Activated CD8-positive, alpha-beta memory T cell treated with anti-CD3 and anti-CD28 coated beads, Interleukin-2, amount 10 ng/mL, durations not matched to agents 7 days and 5 days (primary cell): Measurements from ENCODE around the gene GLMP. TPM values are rescaled to one million over a fixed set of nuclear protein-coding genes. Genes with fewer than 3 reads are reported as not detected.
"Not testable (repeated sequence)": the region's sequence is repeated elsewhere in the genome, so short reads cannot be mapped to it uniquely, and the experiment has no call there.

Source experiments
- ATAC-seq: fragments of 150-1000 bp; cut with Tn5 transposase; one replicate; pipeline ENCODE4 v1.10.0; 2021; ENCODE audit warnings: moderate library complexity
- CTCF ChIA-PET: fragments of 350-600 bp; sonication (Branson Sonifier 250); formaldehyde crosslinking; loops from one replicate; lab custom pipeline; 2021; ENCODE audit warnings: antibody characterized with exemption; lab: Charles Lee
- DNase-seq: peaks from one replicate; pipeline ENCODE4 v3.0.0-alpha.2; 2020
- H3K27ac Mint-ChIP-seq: one replicate; pipeline ENCODE4 v1.8.0; 2021; ENCODE audit warnings: mild to moderate bottlenecking, mixed read lengths
- H3K27me3 Mint-ChIP-seq: one replicate; pipeline ENCODE4 v1.8.0; 2021; ENCODE audit warnings: mixed read lengths
- H3K36me3 Mint-ChIP-seq: one replicate; pipeline ENCODE4 v1.8.0; 2021; ENCODE audit warnings: mild to moderate bottlenecking, mixed read lengths
- H3K4me1 Mint-ChIP-seq: one replicate; pipeline ENCODE4 v1.8.0; 2021; ENCODE audit warnings: mixed read lengths
- H3K4me3 Mint-ChIP-seq: one replicate; pipeline ENCODE4 v1.8.0; 2021; ENCODE audit warnings: mild to moderate bottlenecking, moderate library complexity, mixed read lengths
- H3K9me3 Mint-ChIP-seq: one replicate; pipeline ENCODE4 v1.8.0; 2022; ENCODE audit warnings: low read depth, mixed read lengths
- total RNA-seq, 2 experiments: library from RNA; stranded (reverse); gene quantifications; one replicate each; pipeline ENCODE4 v1.2.3, GENCODE V29; 2021

GLMP gene, protein sequence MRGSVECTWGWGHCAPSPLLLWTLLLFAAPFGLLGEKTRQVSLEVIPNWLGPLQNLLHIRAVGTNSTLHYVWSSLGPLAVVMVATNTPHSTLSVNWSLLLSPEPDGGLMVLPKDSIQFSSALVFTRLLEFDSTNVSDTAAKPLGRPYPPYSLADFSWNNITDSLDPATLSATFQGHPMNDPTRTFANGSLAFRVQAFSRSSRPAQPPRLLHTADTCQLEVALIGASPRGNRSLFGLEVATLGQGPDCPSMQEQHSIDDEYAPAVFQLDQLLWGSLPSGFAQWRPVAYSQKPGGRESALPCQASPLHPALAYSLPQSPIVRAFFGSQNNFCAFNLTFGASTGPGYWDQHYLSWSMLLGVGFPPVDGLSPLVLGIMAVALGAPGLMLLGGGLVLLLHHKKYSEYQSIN
- 10 to 100 TPM; 24.7 to 28.9 TPM for total RNA-seq

DNA sequence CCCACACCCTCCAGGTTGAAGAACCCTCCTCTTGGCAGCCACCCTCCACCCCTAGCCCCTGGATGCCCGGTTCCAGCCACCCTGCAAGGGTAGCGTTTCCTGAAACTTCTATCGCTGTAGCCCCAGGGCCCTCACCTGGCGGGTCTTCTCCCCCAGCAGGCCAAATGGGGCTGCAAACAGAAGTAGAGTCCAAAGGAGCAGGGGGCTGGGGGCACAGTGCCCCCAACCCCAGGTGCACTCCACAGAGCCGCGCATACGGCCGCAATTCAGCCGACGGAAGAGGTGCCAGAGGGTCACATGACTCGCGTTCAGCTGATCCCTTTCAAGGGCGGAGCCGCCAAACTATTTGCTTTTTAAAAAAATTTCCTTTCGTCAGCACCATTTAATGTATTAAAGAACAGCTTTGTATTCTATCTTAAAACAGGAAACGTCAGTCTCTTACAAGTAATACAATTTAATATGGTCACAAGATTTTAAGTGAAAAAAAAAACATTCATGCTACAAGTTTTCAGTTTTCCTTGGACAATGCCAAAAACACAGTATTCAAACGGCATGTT is at the start of gene GLMP:
Gene GLMP (minus strand): TSS at position 289 of the 557 bp plus-strand sequence. CDS start 34 bp downstream, at position 255.
- Mint-ChIP-seq H3K27me3 (no peaks in the 10 kb centered on the region), H3K4me3 (peak within 1 kb of the TSS; percentile 83), H3K9me3 (no peaks in the 10 kb centered on the region), H3K4me1 (peaks cover 18% of the 10 kb centered on the region), H3K27ac (peak within 1 kb of the TSS; percentile 73), H3K36me3 (peaks cover 3% of the 10 kb centered on the region)
- CTCF ChIA-PET: interaction anchor here (0.8 to 1.6 kb wide), 4 partner anchors 10 to 153 kb away, joined by 3 to 4 read pairs (median 4); partner anchors contain the start of genes CCT3 and TSACC
- ATAC-seq: peak; percentile 91
- DNase-seq: peak; percentile 79

DNA sequence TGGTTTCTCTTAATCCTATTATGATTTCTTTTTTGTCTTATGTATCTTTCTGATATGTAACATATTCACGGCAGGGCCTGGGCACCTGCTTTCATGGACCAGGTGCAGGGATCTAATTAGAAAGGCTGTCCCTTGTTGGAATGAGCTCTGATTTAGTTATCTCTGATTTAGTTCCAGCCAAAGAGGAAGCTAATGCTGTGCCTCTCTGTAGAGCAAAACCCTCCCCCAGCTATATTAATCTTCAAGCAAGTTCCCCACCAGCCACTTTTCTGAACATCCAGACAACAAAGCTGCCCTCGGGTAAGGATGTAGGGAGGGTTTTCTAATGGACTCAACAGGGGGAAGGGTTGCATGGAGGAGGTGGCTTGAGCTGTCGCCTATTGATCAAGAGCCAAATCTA is 48.9 kb upstream of the GLMP start:
- CTCF ChIA-PET: interaction anchor here (0.6 to 1.0 kb wide), 2 partner anchors 41 kb away, joined by 3 read pairs; no protein-coding TSS in a partner anchor

DNA sequence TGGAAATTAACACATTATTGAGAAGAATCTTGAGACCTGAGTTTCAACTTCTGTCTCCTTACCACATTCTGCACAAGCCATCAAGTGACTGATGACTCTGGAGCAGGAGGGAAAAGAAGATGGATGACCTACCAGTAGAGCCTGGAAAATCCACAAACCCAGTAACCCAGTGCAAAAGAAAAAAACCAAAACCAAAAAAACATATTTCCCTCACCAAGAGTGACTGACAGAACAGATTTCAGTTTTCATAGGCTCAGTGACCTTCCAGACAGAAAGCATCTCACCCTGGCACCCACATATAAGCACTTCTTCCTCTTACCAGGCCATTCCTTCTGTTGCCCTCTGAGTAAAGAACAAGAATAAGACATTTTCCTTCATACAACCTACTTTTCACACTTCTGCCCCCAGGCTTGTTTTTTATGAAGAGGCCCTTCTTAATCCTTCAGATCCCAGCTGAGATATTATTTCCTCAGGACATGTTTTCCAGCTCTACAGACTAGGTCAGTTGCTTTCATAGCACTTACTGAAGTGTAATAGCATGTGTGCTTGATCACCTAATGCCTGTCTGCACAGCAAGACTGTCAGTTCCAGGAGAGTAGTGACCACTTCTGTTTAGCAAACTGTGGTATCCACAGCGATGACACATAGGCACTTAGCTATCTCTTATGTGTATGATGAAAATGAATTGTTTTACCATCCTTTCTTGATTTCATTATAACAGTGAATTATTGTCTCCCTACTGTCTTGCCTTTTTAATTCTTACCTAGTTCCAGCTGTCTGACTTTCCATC is 46.9 kb upstream of the GLMP start:
- DNase-seq: no peak
- peaks cover 26% of the 10 kb centered on the region for H3K27me3 Mint-ChIP-seq
- H3K9me3 Mint-ChIP-seq: no peaks in the 10 kb centered on the region
- no peak overlapping the region for H3K4me3 Mint-ChIP-seq
- peaks cover under 1% of the 10 kb centered on the region for H3K36me3 Mint-ChIP-seq
- ATAC-seq: no peak
- peaks cover 7% of the 10 kb centered on the region for H3K4me1 Mint-ChIP-seq
- CTCF ChIA-PET: interaction anchor here (1.3 to 1.5 kb wide), 3 partner anchors 43 to 282 kb away, joined by 3 to 6 read pairs (median 4); no protein-coding TSS in a partner anchor
- H3K27ac Mint-ChIP-seq: no peak overlapping the region

More for the DNA sequence above, 48.9 kb upstream of the GLMP start:
- DNase-seq (no peak), ATAC-seq (no peak)
- Mint-ChIP-seq H3K36me3 (no peaks in the 10 kb centered on the region), H3K27ac (no peak overlapping the region), H3K4me1 (peaks cover 2% of the 10 kb centered on the region), H3K27me3 (peaks cover 37% of the 10 kb centered on the region), H3K9me3 (no peaks in the 10 kb centered on the region), H3K4me3 (no peak overlapping the region)

DNA sequence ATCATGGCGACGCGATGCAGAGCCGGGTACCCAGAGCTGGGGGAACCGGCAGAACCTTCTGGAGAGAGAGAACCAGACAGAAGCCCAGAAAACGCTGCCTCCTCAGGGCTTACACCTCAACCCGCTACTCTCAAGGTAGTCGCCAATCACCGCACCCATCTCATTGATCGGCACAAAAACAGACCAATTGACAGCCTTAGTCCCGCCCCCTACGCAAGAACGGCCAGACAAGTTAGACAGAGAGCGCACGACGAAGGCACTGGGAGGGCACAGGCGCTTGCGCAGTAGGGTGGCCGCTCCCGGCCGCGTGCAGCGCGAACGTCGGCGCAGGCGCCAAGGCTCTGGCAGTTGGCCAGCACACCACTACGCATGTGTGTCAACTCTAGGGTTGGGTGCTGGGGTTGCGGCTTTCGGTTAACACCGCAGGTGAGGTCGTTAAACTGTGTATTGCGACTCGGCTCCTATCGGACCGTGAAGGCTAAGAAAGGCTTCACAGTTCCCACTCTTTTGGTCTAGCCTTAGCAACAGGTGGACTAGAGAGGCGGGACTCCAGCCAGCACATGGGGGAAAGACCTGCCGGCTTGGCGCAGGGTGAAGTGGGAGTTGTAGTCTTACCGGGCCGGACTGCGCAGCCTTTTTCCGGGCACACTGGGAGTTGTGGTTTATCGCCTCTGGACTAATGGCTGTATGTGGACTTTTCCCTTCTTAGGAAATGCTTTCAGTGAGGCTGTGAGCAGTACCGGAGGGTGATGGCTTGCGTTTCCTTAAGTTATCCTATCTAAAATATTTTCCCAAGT is 42.9 kb upstream of the GLMP start, which contains the start of the genes CCT3 and TSACC:
Gene CCT3 (minus strand): TSS at position 113 of the 797 bp plus-strand sequence. CDS start 108 bp downstream, at position 5.
Gene TSACC (plus strand): TSS at position 347 of the 797 bp plus-strand sequence. CDS start 1,232 bp downstream, outside the sequence.
- Mint-ChIP-seq H3K27me3 (peaks cover 10% of the 10 kb centered on the region), H3K27ac (peak within 1 kb of the TSS; percentile 89), H3K4me1 (peaks cover 30% of the 10 kb centered on the region), H3K36me3 (peaks cover 27% of the 10 kb centered on the region), H3K4me3 (peak within 1 kb of the TSS; percentile 95), H3K9me3 (no peaks in the 10 kb centered on the region)
- DNase-seq (peak; percentile 99), ATAC-seq (peak; percentile 95)
- CTCF ChIA-PET: interaction anchor here (0.9 to 3.5 kb wide), 8 partner anchors 20 to 272 kb away, joined by 3 to 16 read pairs (median 4); partner anchors contain the start of gene GLMP

DNA sequence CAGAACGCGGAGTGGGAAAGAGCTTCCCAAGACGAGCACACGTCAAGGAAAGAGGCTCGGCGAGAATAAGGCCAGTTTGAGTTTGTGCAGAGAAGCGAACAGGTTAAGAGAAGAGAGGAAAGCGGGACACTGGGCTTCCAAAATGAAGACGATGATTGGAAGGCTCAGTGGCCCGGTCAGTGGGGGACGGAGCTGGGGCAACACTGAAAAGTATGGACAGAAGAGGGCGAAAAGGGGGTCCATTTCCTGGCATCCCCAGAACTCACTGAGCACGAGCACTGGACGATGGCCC is 42.4 kb upstream of the GLMP start:
- H3K36me3 Mint-ChIP-seq: peaks cover 30% of the 10 kb centered on the region
- H3K27ac Mint-ChIP-seq: peak overlapping the region; percentile 89
- H3K27me3 Mint-ChIP-seq: peaks cover 5% of the 10 kb centered on the region
- H3K9me3 Mint-ChIP-seq: no peaks in the 10 kb centered on the region
- H3K4me1 Mint-ChIP-seq: peaks cover 31% of the 10 kb centered on the region
- CTCF ChIA-PET: interaction anchor here (0.9 to 3.5 kb wide), 8 partner anchors 19 to 271 kb away, joined by 3 to 16 read pairs (median 4); partner anchors contain the start of gene GLMP
- DNase-seq: no peak
- ATAC-seq: no peak
- H3K4me3 Mint-ChIP-seq: peak overlapping the region; percentile 95

DNA sequence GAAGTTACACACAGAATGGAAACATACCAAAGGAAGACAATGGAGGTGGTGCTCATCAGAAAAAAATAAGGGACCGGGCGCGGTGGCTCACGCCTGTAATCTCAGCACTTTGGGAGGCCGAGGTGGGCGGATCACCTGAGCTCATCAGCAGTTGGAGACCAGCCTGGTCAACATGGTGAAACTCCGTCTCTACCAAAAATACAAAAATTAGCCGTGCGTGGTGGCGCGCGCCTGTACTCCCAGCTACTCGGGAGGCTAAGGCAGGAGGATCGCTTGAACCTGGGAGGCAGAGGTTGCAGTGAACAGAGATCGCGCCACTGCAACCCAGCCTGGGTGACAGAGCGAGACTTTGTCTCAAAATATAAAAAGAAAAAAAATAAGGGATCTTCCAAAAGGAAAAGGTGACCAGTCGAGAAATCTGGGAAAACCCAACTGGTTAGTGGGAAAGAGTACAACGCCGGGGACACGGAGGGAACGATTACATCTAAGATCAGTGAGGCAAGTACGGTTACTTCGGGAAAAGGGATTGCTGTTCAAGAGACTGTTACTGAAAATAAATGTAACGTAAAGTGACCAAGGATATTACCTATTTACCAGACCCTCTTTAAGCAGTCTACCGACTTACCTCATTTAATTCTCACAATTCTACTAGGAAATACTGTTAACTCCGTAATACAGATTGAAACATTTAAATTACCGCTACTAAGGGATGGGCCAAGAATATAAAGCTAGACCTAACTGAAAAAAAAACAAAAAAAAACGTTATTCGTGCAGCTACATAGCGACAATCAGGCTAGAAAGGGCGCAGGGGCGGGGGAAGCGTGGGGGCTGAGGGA is 41.8 kb upstream of the GLMP start:
- Mint-ChIP-seq H3K4me1 (peaks cover 31% of the 10 kb centered on the region), H3K4me3 (peak overlapping the region; percentile 95), H3K27ac (peak overlapping the region; percentile 89), H3K36me3 (peaks cover 34% of the 10 kb centered on the region), H3K27me3 (peaks cover 2% of the 10 kb centered on the region), H3K9me3 (no peaks in the 10 kb centered on the region)
- DNase-seq (peak; percentile 42), ATAC-seq (peak; percentile 2)
- CTCF ChIA-PET: interaction anchor here (0.8 to 3.5 kb wide), 12 partner anchors 11 to 271 kb away, joined by 3 to 16 read pairs (median 4); partner anchors contain the start of gene GLMP

DNA sequence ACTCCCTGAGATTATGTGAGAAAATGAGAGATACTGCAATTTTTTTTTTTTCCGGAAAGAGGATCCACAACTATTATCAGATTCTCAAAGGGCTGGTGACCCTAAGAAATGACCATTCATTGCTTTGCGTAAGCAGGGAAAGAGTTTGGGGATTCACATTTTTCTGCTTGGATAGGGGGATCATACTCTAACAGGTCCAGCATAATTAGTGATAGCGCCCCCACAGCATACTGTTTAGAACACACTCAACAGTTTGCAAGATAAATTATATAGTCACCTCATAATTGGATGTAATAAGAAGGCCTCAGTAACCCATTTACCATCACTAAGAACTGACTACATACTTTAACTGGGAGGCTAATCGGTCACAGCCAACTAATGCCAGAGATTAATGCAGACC is 40.8 kb upstream of the GLMP start:
- H3K36me3 Mint-ChIP-seq: peaks cover 39% of the 10 kb centered on the region

DNA sequence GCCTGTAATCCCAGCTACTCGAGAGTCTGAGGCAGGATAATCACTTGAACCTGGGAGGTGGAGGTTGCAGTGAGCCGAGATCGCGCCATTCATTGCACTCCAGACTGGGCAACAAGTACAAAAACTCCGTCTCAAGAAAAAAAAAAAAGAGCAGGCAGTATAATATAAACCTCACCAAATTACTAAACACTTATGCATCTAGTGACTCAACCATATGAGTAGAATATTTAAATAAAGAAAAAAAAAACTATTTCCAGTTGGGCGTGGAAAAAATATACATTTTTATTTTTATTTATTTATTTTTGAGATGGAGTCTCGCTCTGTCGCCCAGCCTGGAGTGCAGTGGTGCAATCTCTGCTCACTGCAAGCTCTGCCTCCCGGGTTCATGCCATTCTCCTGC is 27.7 kb upstream of the GLMP start:
- H3K9me3 Mint-ChIP-seq, DNase-seq, CTCF ChIA-PET, H3K4me1 Mint-ChIP-seq, H3K27me3 Mint-ChIP-seq, ATAC-seq, H3K27ac Mint-ChIP-seq, H3K4me3 Mint-ChIP-seq: not testable (repeated sequence)
- peaks cover 38% of the 10 kb centered on the region for H3K36me3 Mint-ChIP-seq

More for the DNA sequence above, 40.8 kb upstream of the GLMP start:
- CTCF ChIA-PET: interaction anchor here (0.8 to 3.5 kb wide), 9 partner anchors 10 to 194 kb away, joined by 3 to 16 read pairs (median 5); no protein-coding TSS in a partner anchor
- peak; percentile 45 for DNase-seq
- Mint-ChIP-seq H3K27me3 (no peaks in the 10 kb centered on the region), H3K4me3 (peak overlapping the region; percentile 95), H3K27ac (peak overlapping the region; percentile 89), H3K9me3 (no peaks in the 10 kb centered on the region), H3K4me1 (peaks cover 31% of the 10 kb centered on the region)
- no peak for ATAC-seq

DNA sequence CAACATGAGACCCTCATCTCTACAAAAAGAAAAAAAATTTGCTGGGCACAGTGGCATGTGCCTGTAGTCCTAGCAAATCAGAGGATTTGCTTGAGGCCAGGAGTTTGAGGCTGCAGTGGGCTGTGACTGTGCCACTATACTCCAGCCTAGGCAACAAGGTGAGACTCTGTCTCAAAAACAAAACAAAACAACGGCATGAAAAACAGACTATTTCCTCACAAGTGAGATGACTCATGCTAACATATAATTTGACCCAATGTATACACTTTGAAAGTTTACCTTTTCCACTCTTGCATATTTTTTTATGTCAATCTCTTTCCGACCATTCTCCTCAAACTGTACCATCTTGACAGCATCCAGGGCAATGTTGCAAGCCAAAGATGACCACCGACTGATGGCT is 25.1 kb upstream of the GLMP start:
- Mint-ChIP-seq H3K27me3 (no peaks in the 10 kb centered on the region), H3K9me3 (no peaks in the 10 kb centered on the region), H3K4me1 (no peaks in the 10 kb centered on the region), H3K36me3 (peaks cover 53% of the 10 kb centered on the region), H3K27ac (no peak overlapping the region), H3K4me3 (no peak overlapping the region)
- CTCF ChIA-PET: interaction anchor here (1.4 to 2.9 kb wide), 2 partner anchors 10 to 95 kb away, joined by 7 to 11 read pairs; no protein-coding TSS in a partner anchor
- DNase-seq: no peak
- ATAC-seq: no peak

DNA sequence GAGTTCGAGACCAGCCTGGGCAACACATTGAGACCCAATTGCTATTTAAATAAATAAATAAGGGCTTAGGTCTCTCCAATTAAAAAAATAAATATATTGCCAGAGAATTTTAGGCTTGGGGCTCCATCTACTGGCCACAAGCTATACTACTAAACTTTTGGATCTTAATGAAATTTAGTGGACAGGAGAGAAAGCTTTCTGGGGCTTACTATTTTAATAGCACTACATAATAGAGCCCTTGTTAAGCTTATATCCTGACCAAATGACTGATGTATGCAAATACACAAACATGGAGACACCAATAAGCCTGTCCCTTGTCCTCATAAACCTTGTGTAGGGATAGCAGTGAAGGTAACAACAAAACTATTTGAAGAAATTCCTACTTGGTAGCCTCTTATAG is 24.2 kb upstream of the GLMP start:
- ATAC-seq: no peak
- CTCF ChIA-PET: interaction anchor here (0.7 to 2.9 kb wide), 23 partner anchors 9 to 228 kb away, joined by 3 to 29 read pairs (median 5); partner anchors contain the start of genes CCT3, SEMA4A, SMG5 and TMEM79
- no peak overlapping the region for H3K4me3 Mint-ChIP-seq
- peaks cover 53% of the 10 kb centered on the region for H3K36me3 Mint-ChIP-seq
- no peaks in the 10 kb centered on the region for H3K27me3 Mint-ChIP-seq
- no peaks in the 10 kb centered on the region for H3K4me1 Mint-ChIP-seq
- H3K27ac Mint-ChIP-seq: no peak overlapping the region
- no peaks in the 10 kb centered on the region for H3K9me3 Mint-ChIP-seq
- DNase-seq: no peak

DNA sequence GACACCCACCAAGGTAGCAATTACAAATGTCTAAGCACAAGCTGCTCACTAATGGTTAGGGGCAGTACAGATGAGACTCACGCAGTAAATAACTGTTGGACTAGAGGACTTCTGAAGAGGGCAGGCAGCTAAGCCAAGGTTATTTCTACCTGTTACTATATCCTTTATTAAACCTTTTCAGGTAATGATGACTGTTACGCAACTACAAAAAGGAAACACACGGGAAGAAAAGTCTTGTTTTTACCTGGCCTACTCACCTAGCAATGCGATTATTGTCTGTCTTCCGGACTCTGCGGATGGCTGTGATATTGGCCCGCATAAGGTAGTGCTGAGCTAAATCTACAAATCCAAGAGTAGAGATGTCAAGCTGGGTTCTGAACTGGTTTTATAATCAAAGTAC is 21.4 kb upstream of the GLMP start:
- ATAC-seq: no peak
- no peaks in the 10 kb centered on the region for H3K4me1 Mint-ChIP-seq
- no peaks in the 10 kb centered on the region for H3K27me3 Mint-ChIP-seq
- no peak for DNase-seq
- H3K27ac Mint-ChIP-seq: no peak overlapping the region
- no peaks in the 10 kb centered on the region for H3K9me3 Mint-ChIP-seq
- no peak overlapping the region for H3K4me3 Mint-ChIP-seq
- peaks cover 54% of the 10 kb centered on the region for H3K36me3 Mint-ChIP-seq
- CTCF ChIA-PET: interaction anchor here (0.8 to 1.3 kb wide), 4 partner anchors 16 to 130 kb away, joined by 3 read pairs; partner anchors contain the start of gene VHLL
